ENCODE data around the gene HDAC4.

HDAC4 gene

DNA sequence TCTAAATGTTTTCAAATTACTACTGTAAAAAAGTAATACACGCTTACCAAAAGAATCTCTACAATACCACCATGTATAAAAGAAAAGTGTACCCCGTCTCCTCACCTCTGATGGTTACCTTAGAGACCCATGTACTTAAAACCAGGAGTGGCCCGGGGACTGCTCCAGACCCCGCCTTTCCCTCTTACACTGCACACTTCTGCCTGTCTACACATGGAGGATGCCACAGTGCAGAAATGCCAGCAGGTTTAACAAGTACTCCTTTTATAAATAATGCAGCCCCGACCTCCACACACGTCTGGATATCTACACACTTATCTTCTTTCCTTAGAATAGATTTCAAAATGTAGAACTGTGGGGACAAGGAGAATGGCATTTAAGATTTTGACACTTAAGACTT is 5.3 kb downstream of the HDAC4 start:
- no peak for DNase-seq

DNA sequence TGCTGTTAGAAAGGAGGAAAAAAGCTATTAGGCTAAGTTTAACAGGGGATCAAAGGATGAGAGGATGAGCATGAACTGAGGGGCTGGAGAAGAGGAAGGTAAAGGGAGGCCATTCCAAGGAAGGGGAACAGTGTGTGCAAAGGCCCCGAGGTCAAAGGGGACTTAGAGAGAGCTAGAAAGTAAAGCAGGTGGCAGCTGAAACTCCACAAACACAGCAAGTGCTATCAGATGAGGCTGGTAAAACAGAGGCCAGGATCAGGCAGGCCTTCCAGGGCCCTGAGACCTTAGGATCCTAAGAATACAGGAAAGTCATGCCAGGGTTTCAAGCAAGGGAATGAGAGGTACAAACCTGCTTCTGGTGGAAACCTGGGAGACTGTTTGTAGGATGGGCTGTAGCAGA is 5.8 kb downstream of the HDAC4 start:
- no peak for DNase-seq

DNA sequence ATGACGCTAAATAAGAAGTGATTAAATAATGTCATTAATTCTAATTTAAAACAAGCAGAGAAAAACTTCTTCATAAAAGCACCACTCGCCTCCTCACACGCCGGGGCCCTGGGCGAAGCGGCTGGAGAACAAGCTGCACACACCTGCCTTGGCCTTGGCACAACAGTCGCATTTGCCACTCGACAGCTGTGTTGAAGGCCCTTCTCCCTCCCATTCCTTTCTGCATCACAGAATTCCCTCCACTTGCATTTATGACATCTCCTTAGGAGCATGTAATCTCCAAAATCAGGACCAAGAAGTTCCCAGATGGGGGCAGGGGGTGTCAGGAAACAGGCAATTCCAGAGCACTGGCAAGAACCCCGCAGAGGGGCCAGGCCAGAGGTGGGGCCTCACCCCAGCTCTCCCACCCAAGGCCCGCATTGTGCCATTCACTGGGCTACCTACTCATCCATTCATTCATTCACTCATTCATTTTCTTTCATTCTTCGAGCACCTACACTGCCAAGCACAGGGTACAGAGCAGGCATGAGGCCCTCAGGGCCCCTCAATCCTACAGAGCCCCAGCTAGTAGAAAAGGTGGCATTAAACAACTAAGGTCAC is 6.4 kb downstream of the HDAC4 start:
- no peak for DNase-seq

DNA sequence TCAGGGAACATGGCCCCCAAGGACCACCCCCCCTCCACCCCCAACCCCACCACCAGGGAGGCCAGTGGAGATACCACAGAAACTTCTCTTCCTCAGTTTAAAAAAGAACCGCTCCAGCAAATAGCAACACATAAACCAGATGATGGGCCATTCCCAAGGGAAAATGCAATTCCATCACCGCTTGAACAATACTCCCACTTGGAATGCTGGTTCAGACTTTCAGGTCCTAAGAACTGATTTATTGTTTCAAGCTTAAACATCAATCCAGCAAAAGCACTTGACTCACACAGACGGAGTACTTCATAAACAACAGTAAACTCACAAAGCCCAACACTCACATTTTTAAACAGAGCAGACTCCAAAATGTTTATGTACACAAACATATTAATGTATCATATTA is 6.9 kb downstream of the HDAC4 start:
- no peak for DNase-seq

DNA sequence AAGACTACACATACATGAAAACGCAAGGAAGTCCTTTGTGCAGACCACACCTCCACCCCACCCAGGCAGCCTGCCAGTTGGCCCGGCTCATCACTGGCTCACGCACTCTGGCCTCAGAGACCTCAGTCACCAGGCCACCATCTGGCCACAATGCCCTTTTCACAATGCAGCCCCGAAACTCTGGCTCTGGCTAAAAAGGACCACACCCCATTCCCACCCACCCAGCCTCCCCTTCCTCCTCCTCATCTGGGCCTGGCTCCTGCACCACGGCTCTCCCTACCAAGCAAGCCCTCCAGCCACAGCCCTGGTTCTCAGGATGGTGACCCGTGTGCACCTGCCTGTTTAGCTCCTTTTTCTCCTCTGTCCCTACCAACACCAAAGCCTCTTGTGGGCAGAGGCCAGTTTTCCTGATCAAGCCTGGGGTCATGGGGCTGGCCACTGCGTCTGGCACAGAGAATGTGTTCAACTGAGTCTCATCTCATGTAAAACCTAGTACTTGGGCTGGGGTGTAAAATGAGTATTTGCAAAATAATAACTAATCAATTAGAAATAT is 7.4 kb downstream of the HDAC4 start:
- no peak for DNase-seq

DNA sequence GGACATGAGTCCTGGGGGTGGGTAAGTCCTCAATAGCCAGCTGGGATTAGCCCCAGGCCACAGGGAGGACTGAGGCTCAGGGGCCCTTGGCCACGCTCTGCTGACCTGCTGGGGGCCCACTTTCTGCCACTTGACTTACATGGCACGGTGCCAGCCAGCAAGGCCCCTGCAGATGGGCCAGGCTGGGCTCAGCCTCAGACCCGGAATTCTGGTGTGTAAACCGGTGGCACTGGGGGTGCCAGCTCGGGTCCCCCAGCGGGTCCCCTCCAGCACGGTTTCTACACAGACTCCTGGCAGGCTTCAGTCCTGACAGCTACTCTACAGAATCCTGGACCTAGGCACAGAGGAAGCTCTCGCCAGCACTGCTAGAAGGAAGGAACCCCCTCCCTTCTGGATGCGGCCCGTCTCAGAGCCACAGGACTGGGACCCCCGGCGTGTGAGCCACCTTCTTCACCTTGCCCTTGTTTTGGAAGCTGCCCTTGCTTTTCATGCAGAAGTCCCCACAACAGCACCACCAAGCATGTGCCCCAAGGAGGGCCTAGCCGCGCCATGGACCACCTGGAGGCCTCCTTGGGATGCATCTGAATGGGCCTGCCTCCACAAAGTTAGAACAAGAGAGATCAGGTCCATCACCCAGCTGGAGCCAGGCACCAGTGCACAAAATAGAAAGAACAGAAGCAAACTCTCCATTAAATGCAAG is 8.0 kb downstream of the HDAC4 start:
- DNase-seq, result no peak

DNA sequence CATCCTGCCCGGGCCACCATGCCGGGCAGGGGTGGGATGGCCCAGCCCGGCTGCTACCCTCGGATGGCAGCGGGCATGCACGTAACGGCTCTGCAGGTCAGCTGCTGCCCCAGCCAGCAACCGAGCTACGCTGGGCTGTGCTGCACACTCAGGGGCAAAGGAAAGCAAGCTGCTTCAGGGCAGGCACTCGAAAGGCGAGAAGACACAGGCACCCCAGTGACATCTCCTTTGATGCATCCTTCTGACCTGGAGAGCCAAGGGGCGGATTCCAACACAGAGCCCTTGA is 8.8 kb downstream of the HDAC4 start:
- DNase-seq, result no peak

DNA sequence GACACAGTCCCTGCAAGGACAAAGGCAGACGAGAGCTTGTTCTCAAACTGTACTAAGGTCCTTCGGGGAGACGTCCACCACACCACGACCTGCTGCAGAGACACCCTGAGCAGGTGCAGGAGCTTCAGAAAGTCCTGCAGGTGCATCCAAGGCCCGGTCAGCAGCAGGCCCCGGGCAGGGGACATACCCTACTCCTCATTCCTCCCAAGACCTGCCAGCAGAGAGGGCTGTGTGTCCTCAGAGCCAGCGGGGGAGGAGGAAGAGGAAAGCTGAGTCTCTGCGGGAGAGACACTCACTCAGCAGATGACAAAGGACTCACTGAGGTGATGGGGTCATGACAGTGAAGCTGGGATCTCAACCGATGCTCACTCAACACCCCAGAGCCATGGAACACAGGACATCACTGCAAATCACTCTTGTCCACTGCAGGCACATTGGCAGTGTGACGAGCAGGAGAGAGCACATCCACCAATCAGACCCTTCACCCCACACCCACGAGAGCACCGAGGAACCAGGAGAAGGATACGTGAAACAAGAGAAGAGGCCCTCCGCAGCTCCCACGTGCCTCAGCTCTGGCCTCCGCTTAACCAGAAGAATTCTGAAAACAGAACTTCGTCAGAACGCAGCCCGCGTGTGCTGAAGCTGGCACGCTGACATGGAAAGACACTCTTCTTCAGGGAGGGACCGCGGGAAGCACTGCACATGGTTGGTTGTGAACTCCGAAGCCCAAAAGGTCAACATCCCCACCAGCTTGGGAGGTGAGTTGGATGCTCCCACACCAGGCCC is 9.3 kb downstream of the HDAC4 start:
- no peak for DNase-seq

DNA sequence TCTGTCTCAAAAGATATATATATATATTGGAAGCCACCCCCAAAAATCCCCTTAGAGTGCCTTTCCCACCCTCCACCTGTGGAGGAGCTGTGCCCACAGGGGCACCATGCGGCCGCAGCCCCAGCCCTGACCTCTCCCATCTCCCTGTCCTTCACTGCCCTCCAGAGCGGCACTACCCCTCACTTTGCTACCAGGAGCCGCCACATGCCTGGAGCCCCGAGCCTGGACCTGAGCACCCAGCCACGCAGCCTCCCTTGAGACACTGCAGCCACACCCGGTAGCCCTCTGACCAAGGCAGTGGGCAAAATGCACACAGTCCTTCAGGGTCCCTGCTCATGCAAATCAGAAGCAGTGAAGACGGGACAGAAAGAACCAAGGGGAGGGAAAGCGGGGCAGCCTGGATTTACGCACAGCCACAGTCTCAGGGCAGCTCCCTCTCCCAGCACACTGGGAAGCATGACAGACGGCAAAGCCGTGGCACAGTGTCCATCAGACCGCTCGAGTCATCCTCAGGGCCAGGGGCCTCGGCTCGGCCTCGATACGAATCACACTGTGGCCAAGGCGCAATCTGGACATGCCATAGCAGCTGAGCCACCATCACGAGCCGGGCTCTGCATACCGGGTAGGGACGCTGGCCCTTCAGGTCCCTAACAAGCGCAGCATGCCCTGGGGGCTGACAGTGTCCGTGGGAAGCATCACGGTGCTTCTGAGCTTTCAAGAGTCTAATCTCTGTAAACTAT is 10.1 kb downstream of the HDAC4 start:
- no peak for DNase-seq

DNA sequence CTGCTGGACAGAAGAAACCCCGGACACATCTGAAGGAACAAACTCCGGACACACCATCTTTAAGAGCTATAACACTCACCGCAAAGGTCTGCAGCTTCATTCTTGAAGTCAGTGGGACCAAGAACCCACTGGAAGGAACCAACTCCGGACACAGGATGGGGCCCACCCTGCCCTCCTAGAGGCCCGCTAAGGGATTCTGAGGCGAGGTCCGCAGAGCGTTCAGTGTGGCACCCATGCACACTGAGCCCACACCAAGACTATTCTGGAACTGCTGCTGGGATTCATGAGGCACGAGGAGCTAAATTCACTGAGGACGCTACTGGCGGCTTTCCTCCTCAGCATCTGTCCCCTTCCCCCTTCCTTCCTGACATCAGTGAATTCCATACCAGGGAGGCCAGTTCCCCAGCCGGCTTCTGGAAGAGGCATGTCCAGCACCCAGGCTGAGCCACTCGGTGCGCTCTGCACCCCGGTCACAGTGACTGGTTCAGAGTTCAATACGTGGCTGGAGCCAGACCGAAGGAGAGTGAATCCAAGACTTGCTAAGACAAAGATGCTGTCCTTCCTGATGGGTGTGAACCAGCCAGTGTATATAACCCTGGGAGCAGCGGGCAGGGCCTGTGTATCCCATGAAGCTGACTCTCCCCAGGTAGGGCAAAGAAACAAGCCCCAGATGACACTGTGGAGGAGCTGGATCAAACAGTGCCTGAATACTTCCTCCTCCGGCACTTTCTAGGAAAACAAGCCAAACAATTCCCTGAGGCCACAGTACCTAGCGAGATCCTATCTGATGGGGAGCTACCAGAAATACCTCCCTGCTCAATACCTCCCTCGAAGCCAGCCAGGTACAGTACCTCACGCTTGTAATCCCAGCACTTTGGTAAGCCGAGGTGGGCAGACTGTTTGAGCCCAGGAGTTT is 11.1 kb downstream of the HDAC4 start:
- no peak for DNase-seq

DNA sequence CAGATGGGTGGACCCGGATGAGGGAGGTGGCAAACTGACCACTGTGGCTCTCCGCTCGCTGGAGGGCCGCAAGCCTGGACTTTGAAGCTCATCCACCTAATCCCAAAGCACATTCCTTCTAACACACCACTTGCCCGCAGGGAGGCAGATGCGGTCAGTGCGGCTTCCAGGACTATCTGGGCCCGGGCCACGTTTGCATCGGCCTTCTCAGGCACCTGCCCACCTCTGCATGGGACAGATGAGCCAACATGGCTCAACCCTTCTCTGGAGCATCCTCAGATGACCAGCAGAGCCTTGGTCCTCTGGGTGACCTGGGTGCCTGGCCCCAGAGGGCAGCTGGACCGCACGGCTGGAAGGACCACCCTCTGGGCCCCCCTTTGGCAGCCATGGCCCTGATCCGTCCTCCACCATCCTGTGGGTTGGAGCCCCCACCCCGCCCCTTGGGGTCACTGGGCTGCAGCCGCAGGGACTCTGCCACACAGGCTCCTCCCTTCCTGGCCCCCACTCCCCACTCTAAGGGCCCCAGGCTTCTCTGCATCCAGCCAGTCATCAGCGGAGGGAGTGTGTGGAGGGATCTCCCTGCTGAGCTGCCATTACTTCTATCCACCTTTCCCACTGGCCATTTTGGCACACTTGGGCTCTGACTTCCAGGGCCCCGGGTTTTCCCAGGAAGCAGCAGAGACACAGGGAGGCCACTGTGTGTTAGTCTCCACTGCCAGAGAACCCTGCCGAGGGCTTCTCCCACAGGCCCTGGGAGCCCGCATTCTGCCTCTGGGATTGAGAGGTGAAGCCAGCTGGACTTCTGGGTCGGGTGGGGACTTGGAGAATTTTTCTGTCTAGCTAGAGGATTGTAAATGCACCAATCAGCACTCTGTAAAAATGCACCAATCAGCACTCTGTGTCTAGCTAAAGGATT is 12.3 kb downstream of the HDAC4 start:
- no peak for DNase-seq

DNA sequence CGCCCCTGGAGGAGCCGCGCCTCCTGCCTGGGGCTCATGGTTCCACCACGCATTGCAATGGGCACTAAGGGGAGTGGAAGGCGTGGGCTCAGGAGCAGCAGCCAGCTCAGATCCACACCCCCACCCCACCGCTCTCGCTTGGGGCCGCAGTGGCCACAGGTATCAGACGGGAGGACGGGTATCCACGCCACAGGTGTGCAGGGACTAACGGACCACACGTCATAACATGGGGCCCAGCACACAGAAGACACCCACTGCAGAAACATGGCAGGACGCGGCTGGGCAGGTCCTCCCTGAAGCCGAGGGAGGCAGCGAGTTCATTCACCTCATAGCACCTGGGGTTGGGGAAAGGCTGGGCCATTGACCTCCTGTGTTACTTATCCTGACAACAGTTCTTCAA is 13.0 kb downstream of the HDAC4 start:
- DNase-seq, result no peak

DNA sequence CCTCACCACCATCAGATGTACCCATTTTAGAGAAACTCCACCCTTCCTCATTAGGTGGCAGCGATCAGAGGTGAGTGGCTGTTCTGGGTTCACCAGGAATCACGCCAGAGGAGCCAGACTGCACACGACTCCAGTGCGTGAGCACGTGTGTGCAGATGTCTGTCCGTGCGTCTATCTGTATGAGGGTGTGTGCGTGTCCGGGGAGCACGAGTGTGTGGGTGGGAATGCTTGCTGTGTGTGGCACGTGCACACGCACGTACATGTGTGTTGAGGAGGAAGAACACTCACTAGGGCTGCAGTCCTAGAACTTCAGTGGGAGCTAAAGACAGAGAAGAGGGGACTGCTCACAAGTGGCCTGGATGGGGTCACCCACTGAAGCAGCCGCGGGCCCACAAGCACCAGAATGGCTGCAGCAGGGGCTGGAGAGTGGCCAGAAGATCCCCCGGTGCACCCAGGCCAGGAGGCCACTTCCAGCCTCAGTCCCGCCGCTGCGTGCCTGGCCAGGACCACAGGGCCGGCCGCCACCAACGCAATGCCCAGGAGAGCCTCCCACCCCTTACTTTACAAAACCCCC is 13.9 kb downstream of the HDAC4 start:
- DNase-seq, result no peak

DNA sequence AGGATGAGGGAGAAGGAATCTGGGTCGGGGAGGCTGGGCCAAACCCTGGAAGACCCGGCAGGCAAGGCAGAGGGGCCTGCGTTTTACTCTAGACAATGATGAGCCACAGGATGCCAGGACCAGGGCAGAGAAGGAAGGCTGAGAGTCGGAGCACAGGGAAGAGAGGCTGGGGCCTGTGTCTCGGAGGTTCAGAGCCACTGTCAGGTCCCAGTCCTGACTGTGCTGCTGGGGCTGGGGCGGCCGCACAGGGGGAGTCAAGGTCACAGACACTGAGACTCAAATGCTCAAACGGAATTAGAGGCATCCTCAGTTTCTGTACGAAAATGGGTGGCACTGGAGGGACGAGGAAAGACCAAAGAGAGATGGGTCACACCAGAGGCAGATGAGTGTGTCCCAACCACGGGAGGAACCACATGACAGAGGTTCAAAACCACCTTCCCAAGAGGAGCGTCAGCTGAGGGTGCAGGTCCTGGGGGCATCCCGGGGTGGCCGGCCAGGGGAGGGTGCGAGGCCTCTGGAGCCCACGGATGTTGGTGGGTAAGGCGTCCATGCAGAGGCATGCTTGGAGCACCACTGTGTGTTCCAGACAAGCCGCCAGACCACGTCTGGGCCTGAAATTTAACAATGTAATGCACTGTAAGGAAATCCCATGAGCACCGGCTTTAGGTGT is 14.7 kb downstream of the HDAC4 start:
- DNase-seq, result no peak

DNA sequence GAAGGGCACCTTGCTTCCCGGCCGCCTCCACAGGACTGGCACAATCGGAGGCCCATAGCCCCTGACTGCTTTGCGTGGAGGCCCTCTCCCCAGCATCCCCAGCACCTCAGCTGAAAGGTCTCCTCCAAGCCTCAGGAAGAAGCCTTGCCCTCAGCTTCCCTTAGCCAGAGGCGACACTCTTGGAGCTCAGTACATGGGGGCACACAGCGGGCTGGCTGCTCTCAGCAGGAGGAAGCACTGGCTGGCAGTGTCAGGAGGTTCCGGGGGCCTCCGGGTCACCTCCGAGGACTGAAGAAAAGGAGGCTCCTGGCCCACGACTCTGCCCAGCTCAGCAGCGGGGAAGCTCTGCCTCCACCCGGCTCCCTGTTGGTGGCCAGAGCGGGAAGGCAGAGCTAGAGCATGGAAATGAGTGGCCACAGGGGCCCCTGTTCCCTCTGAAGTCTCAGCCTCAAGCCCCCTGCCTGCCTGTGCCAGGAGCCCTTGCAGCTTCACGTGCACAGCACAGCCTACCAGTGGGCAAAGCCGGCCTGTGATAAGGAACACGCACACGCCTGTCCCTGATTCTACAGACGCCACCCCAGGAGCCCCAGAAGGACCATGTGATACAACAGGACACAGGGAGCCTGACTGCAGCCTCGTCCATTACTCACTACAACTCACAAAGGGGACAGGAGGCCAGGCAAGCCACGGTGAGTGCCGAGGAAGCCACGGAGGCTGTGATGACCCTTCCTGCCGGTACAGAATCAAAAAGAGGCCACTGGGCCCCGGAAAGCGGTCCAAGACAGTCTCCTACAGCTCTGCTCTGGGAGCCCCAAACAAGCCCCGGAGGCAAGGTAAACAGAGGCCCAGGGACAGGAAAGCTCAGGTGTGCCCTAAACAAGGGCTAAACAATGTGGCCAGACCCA is 15.5 kb downstream of the HDAC4 start:
- no peak for DNase-seq

DNA sequence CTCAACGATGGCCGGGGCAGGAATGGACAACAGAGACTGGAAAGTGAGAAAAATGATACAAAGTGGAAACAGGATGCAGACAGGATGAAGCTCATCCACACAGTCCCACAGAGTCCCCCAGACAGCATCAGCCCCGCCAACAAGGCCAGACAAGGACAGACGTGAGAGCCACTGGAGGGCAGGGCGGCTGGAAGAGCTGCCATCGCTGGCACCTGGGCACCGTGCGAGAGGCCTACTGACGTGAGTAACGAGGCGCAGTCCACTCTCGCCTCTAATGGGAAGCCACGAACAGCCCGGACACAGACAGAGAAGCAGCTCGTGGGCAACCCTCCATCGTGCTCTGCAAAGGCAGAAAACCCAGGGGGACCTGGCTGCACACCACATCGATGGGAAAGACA is 17.1 kb downstream of the HDAC4 start:
- DNase-seq, result no peak

DNA sequence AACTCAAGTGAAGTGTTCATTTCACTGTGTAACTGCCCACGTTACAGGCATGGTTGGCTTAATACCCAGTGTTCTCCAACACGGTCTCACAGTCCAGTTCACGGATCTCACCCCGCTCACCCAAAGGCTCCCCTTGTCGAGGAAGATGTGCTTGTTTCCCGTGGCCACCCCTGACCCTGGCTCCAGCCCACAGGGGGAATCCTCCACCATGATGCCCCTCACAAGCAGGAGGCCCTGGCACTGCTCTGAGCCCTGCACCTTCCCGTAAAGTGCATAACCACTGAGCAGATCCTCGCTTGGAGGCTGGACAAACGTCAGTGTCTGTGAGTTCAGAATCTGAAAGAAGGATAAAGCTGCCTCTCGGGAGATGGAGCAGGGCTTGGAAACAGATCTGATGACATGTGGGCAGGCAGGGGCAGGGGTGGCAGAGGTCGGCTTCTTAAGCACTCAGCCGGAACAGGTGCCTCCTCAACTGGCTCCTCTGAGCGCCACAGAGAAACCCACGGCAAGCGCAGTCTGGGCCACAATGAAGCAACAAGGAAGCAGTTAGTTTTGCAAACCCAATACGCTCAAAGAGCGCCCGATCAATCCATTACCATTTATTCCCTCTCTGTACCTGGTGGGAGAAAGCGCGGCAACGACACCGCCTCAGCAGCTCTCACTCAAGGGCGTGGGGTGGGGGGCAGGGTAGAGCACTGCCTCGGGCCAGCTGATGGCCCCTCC is 17.6 kb downstream of the HDAC4 start:
- DNase-seq, result no peak

DNA sequence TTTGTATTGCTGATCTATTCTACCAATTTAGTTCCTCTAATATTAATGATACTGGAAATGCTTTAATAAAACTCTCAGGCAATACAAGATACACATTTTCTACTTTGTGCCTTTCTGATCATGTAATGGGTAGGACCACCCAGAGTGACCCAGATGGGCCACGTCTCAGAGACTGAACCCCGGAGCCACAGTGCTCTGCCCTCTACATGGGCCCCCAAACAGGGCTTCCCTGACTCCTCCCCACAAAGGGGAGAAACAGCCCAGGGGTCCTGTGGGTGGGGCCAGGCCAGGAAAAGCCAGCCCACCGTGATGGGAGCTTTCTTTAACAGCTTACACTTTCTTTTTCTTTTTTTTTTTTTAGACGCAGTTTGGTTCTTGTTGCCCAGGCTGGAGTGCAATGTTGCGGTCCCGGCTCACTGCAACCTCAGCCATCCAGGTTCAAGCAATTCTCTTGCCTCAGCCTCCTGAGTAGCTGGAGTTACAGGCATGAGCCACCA is 18.4 kb downstream of the HDAC4 start:
- DNase-seq, result no peak

Measured in T1000 (cell line).